ENCODE results near the gene PHOSPHO2.

- TF ChIP-seq CTCF (IDR thresholded peaks at IDR 0.05) (no peak), POLR2A (IDR thresholded peaks at IDR 0.05) (no peak)
Observed at GRCh38 chr2:169696381-169696780, 2.1 kb downstream of the PHOSPHO2 start.
